DOHH2 (cell line): Measurements from ENCODE around the gene VPS51.

Experiments
- H3F3A ChIP-seq: fragments of 200-600 bp; sonication (generic), shearing (Covaris generic); 2 replicates; pipeline ENCODE4 v1.6.0; 2016; ENCODE audit warnings: antibody characterized with exemption, mild to moderate bottlenecking; ENCODE audit not compliant: control insufficient read depth, insufficient read depth
- H3K27ac ChIP-seq: fragments of 200-600 bp; sonication (generic); 2 replicates; pipeline ENCODE4 v1.5.1; 2014; ENCODE audit warnings: low read depth, mild to moderate bottlenecking, low read length, moderate library complexity
- H3K27me3 ChIP-seq: fragments of 200-600 bp; sonication (generic); 2 replicates; pipeline ENCODE4 v1.6.1; 2014; ENCODE audit warnings: mild to moderate bottlenecking, low read length, mixed read lengths; ENCODE audit not compliant: control insufficient read depth
- H3K36me3 ChIP-seq: fragments of 200-600 bp; sonication (generic); 2 replicates; pipeline ENCODE4 v1.6.1; 2014; ENCODE audit warnings: mild to moderate bottlenecking, low read length, moderate library complexity, mixed read lengths; ENCODE audit not compliant: control insufficient read depth
- H3K4me1 ChIP-seq: fragments of 200-600 bp; sonication (generic); 2 replicates; pipeline ENCODE4 v1.6.1; 2014; ENCODE audit warnings: mild to moderate bottlenecking, low read length, mixed read lengths; ENCODE audit not compliant: control insufficient read depth
- H3K4me2 ChIP-seq: fragments of 200-600 bp; sonication (generic); 2 replicates; pipeline ENCODE4 v1.6.0; 2014; ENCODE audit warnings: mild to moderate bottlenecking, low read length, moderate library complexity
- H3K4me3 ChIP-seq: fragments of 200-600 bp; sonication (generic); 2 replicates; pipeline ENCODE4 v1.5.1; 2014; ENCODE audit warnings: mild to moderate bottlenecking, low read length, mixed read lengths
- H3K79me2 ChIP-seq: fragments of 200-600 bp; sonication (generic); 2 replicates; pipeline ENCODE4 v1.6.1; 2014; ENCODE audit warnings: mild to moderate bottlenecking, low read length, mixed read lengths; ENCODE audit not compliant: control insufficient read depth
- H3K9me2 ChIP-seq: fragments of 200-600 bp; sonication (generic); replicated peaks from 2 replicates; pipeline ENCODE4 v1.6.1; 2014; ENCODE audit warnings: mild to moderate bottlenecking, low read length, mixed read lengths; ENCODE audit not compliant: control insufficient read depth
- H3K9me3 ChIP-seq: fragments of 200-600 bp; sonication (generic); 2 replicates; pipeline ENCODE4 v1.6.1; 2014; ENCODE audit warnings: antibody characterized with exemption, low read length, mixed read lengths; ENCODE audit not compliant: control insufficient read depth, insufficient read depth
- H4K20me1 ChIP-seq: fragments of 200-600 bp; sonication (generic); 2 replicates; pipeline ENCODE4 v1.6.0; 2014; ENCODE audit warnings: low read depth, mild to moderate bottlenecking, antibody characterized with exemption, low read length, moderate library complexity; ENCODE audit not compliant: control insufficient read depth, insufficient read depth
- CTCF ChIP-seq: fragments of 200-600 bp; sonication (generic); IDR thresholded peaks from one replicate; pipeline ENCODE4 v1.5.1; 2014; ENCODE audit warnings: antibody characterized with exemption, mild to moderate bottlenecking, low read depth, low read length; ENCODE audit not compliant: poor library complexity, severe bottlenecking
- EZH2phosphoT487 ChIP-seq: fragments of 200-600 bp; sonication (generic); IDR thresholded peaks from 2 replicates; pipeline ENCODE4 v1.6.1; 2017; ENCODE audit warnings: borderline replicate concordance, mild to moderate bottlenecking, antibody characterized with exemption, low read length, moderate library complexity, mixed read lengths

The VPS51 gene

GRCh38 chr11:65110354-65110861 lies 14.4 kb downstream of the VPS51 start:
- H4K20me1 ChIP-seq = no peaks in the 10 kb centered on the region
- H3F3A ChIP-seq = peaks cover 13% of the 10 kb centered on the region
- H3K27ac ChIP-seq = peak overlapping the region; percentile 28
- no peaks in the 10 kb centered on the region for H3K27me3 ChIP-seq
- no peaks in the 10 kb centered on the region for H3K9me2 ChIP-seq
- H3K4me3 ChIP-seq = peak overlapping the region; percentile 27; the same call in 1 of the 2 replicates
- peak overlapping the region; percentile 61 for H3K4me2 ChIP-seq
- H3K4me1 ChIP-seq = peaks cover 39% of the 10 kb centered on the region
- H3K36me3 ChIP-seq = peaks cover 49% of the 10 kb centered on the region
- no peaks in the 10 kb centered on the region for H3K9me3 ChIP-seq
- TF ChIP-seq EZH2phosphoT487 = no peak
- TF ChIP-seq CTCF = peak; percentile 92
- peaks cover 33% of the 10 kb centered on the region for H3K79me2 ChIP-seq

GRCh38 chr11:65111159-65111743 lies 15.2 kb downstream of the VPS51 start:
- no peaks in the 10 kb centered on the region for H3K9me2 ChIP-seq
- H4K20me1 ChIP-seq = no peaks in the 10 kb centered on the region
- H3K4me3 ChIP-seq = peak overlapping the region; percentile 83
- H3K27me3 ChIP-seq = no peaks in the 10 kb centered on the region
- peak overlapping the region; percentile 61 for H3K4me2 ChIP-seq
- H3K36me3 ChIP-seq = peaks cover 57% of the 10 kb centered on the region
- H3K27ac ChIP-seq = no peak overlapping the region
- TF ChIP-seq CTCF = no peak
- TF ChIP-seq EZH2phosphoT487 = no peak
- peaks cover 48% of the 10 kb centered on the region for H3K4me1 ChIP-seq
- H3K9me3 ChIP-seq = no peaks in the 10 kb centered on the region
- H3K79me2 ChIP-seq = peaks cover 42% of the 10 kb centered on the region
- peaks cover 13% of the 10 kb centered on the region for H3F3A ChIP-seq

- TF ChIP-seq EZH2phosphoT487 = no peak
- no peak for TF ChIP-seq CTCF
- Histone ChIP-seq H3K4me2 (peak within 1 kb of the TSS; percentile 98), H3K4me1 (peaks cover 55% of the 10 kb centered on the region), H3K9me2 (no peaks in the 10 kb centered on the region), H3K79me2 (peaks cover 49% of the 10 kb centered on the region), H3K4me3 (peak within 1 kb of the TSS; percentile 83), H3F3A (peaks cover 13% of the 10 kb centered on the region), H3K27ac (peak within 1 kb of the TSS; percentile 83), H3K27me3 (no peaks in the 10 kb centered on the region), H3K9me3 (no peaks in the 10 kb centered on the region), H4K20me1 (no peaks in the 10 kb centered on the region), H3K36me3 (peaks cover 64% of the 10 kb centered on the region)
Measured at GRCh38 chr11:65111744-65112545, 15.9 kb downstream of the VPS51 start, which contains the start of gene TM7SF2. Gene TM7SF2, plus strand, starts transcription at chr11:65111872. Its CDS starts 144 bp downstream, at chr11:65112016.
